Spleen (tissue), 7 donors: Measurements from ENCODE around the gene SYNDIG1.

Experiments used
- CTCF ChIP-seq, 11 experiments: fragments of 200-600 bp in 7 of 11; fragments of 450-650 bp in 4 of 11; sonication (generic) in 4 of 11; IDR thresholded peaks in 8 of 11; conservative IDR thresholded peaks in 3 of 11; 1 replicate in 7 of 11; 2 replicates in 4 of 11; pipeline versions ENCODE4 v1.4.0 to v1.8.0; 2016 to 2021; ENCODE audit warnings: antibody characterized with exemption in 11 of 11, inconsistent platforms in 4 of 11, mild to moderate bottlenecking in 1 of 11
- POLR2A ChIP-seq, 3 donors: fragments of 450-650 bp; IDR thresholded peaks; one replicate each; pipeline ENCODE4 v1.5.1; 2017; ENCODE audit warnings: antibody characterized with exemption in 3 of 3, mild to moderate bottlenecking in 1 of 3
- POLR2AphosphoS5 ChIP-seq, 3 donors: sonication (generic); formaldehyde crosslinking; IDR thresholded peaks; one replicate each; pipeline ENCODE4 v1.5.1; 2017; ENCODE audit warnings: antibody characterized with exemption in 3 of 3
- donor health status: DM: no; HTN: no; CAD: no; lungs with moderate emphysema.
- donor health status: DM: no; HTN: no; CAD: no.
- donor health status: DM: no; HTN: no; CAD: no.

GRCh38 chr20:24547967-24548366 is 78.5 kb downstream of the SYNDIG1 start:
- TF ChIP-seq CTCF (IDR thresholded peaks at IDR 0.05 in 8 of 11, conservative IDR thresholded peaks at IDR 0.05 in 3 of 11) = no peak
- TF ChIP-seq POLR2AphosphoS5 (IDR thresholded peaks at IDR 0.05) = no peak
- TF ChIP-seq POLR2A (IDR thresholded peaks at IDR 0.05) = no peak
